HAP-1 (cell line): ENCODE results near the gene MAMSTR.

ENCODE experiments used
- DNase-seq, 2 experiments: peaks; one replicate each; pipeline ENCODE4 v3.0.0-alpha.2; 2016 to 2020; ENCODE audit warnings: low spot score in 2 of 2
- H3K27me3 ChIP-seq: fragments of 250-450 bp; sonication (Bioruptor Pico); 2 replicates; pipeline ENCODE4 v1.5.1; 2020; ENCODE audit warnings: low read depth, mild to moderate bottlenecking, moderate library complexity
- H3K36me3 ChIP-seq: fragments of 250-450 bp; sonication (Bioruptor Pico); replicated peaks from 2 replicates; pipeline ENCODE4 v1.5.1; 2020; ENCODE audit warnings: mild to moderate bottlenecking
- H3K4me1 ChIP-seq: fragments of 250-450 bp; sonication (Bioruptor Pico); 2 replicates; pipeline ENCODE4 v1.5.1; 2020; ENCODE audit warnings: mild to moderate bottlenecking
- H3K4me3 ChIP-seq: fragments of 250-450 bp; sonication (Bioruptor Pico); 2 replicates; pipeline ENCODE4 v1.5.1; 2020; ENCODE audit warnings: mild to moderate bottlenecking, moderate library complexity
- H3K9me3 ChIP-seq: fragments of 250-450 bp; sonication (Bioruptor Pico); 2 replicates; pipeline ENCODE4 v1.5.1; 2020; ENCODE audit warnings: mild to moderate bottlenecking, moderate library complexity
- in situ Hi-C: fragments of 300-500 bp; cut with MboI; formaldehyde crosslinking; loops from 3 replicates; pipeline ENCODE4 v1.14.3; 2020; ENCODE audit warnings: low sequenced_read_pairs, inconsistent platforms, mixed read lengths

MAMSTR gene

GRCh38 chr19:48668761-48669160 is 50.8 kb downstream of the MAMSTR start:
- Histone ChIP-seq H3K4me1 (no peaks in the 10 kb centered on the region), H3K36me3 (no peaks in the 10 kb centered on the region), H3K9me3 (no peaks in the 10 kb centered on the region), H3K4me3 (no peak overlapping the region), H3K27me3 (no peaks in the 10 kb centered on the region)
- DNase-seq: no peak
- in situ Hi-C loops: no loop called here

GRCh38 chr19:48668332-48668731 is 51.2 kb downstream of the MAMSTR start:
- Histone ChIP-seq H3K4me3 (no peak overlapping the region), H3K36me3 (no peaks in the 10 kb centered on the region), H3K4me1 (no peaks in the 10 kb centered on the region), H3K9me3 (no peaks in the 10 kb centered on the region), H3K27me3 (no peaks in the 10 kb centered on the region)
- in situ Hi-C loops: no loop called here
- no peak for DNase-seq

GRCh38 chr19:48665786-48666185 is 53.7 kb downstream of the MAMSTR start:
- no peaks in the 10 kb centered on the region for H3K9me3 ChIP-seq
- in situ Hi-C loops: no loop called here
- no peak overlapping the region for H3K4me3 ChIP-seq
- H3K4me1 ChIP-seq: peaks cover 4% of the 10 kb centered on the region; the same call in 1 of the 2 replicates
- no peaks in the 10 kb centered on the region for H3K36me3 ChIP-seq
- DNase-seq: no peak
- H3K27me3 ChIP-seq: no peaks in the 10 kb centered on the region

- no peak for DNase-seq
- H3K36me3 ChIP-seq: no peaks in the 10 kb centered on the region
These were observed 55.0 kb downstream of the MAMSTR start for GRCh38 chr19:48664476-48664875.

GRCh38 chr19:48663667-48664066 is 55.9 kb downstream of the MAMSTR start:
- Histone ChIP-seq H3K27me3 (no peaks in the 10 kb centered on the region), H3K4me1 (peaks cover 7% of the 10 kb centered on the region; the same call in 1 of the 2 replicates), H3K9me3 (no peaks in the 10 kb centered on the region), H3K36me3 (no peaks in the 10 kb centered on the region), H3K4me3 (no peak overlapping the region)
- in situ Hi-C loops: no loop called here
- no peak for DNase-seq

More at GRCh38 chr19:48664476-48664875, 55.0 kb downstream of the MAMSTR start:
- in situ Hi-C loops: no loop called here
- Histone ChIP-seq H3K4me1 (peaks cover 7% of the 10 kb centered on the region; the same call in 1 of the 2 replicates), H3K9me3 (no peaks in the 10 kb centered on the region), H3K27me3 (no peaks in the 10 kb centered on the region), H3K4me3 (no peak overlapping the region)
